ENCODE measurements around the gene ZMAT5. TPM values are rescaled to one million over a fixed set of nuclear protein-coding genes. Genes with fewer than 3 reads are reported as not detected.
A peak's percentile ranks its signal among the peaks of the same experiment; 100 is the strongest.

The ZMAT5 gene
- polyA plus RNA-seq, 1 donor (not counting 4 experiments of a cell fraction or from before 2014, with no cell fraction given): 11.1 TPM

GRCh38 chr22:29717789-29718188, 49.0 kb downstream of the ZMAT5 start:
- H3K4me3 ChIP-seq (ENCODE audit: control insufficient read depth in 2 of 3, extremely low read depth in 1 of 3, insufficient read depth in 2 of 3, low read depth in 1 of 3, low read length in 3 of 3): no peak overlapping the region
- no peaks in the 10 kb centered on the region for H3K36me3 ChIP-seq (ENCODE audit: control insufficient read depth in 2 of 2, extremely low read depth in 1 of 2, insufficient read depth in 2 of 2, low read length in 2 of 2)
- no peak for TF ChIP-seq CTCF (optimal IDR thresholded peaks at IDR 0.05 in 1 of 3, IDR thresholded peaks at IDR 0.05 in 1 of 3, conservative IDR thresholded peaks at IDR 0.05 in 1 of 3; ENCODE audit: extremely low read depth in 1 of 3, insufficient read depth in 2 of 3, low read length in 3 of 3)
- no peak for TF ChIP-seq EZH2 (IDR thresholded peaks at IDR 0.05; ENCODE audit: low read length)
- peaks cover 5% of the 10 kb centered on the region for H4K20me1 ChIP-seq (ENCODE audit: control insufficient read depth, extremely low read depth, insufficient read depth, low read length)
- DNase-seq (ENCODE audit: low read depth, low spot score): no peak
- dilution Hi-C loops (cut with MboI; ENCODE audit: extremely low pct_ligation_motif_present, low sequenced_read_pairs): no loop called here
- no peak overlapping the region for H3K27ac ChIP-seq (ENCODE audit: control insufficient read depth, insufficient read depth, low read length)
- no peaks in the 10 kb centered on the region for H3K9me3 ChIP-seq (ENCODE audit: control insufficient read depth, low read depth, low read length)
- no peak for FAIRE-seq
- H3K79me2 ChIP-seq (ENCODE audit: control insufficient read depth, insufficient read depth, low read length): no peaks in the 10 kb centered on the region
- no peak overlapping the region for H2AFZ ChIP-seq (ENCODE audit: control insufficient read depth, low read length)
- H3K4me2 ChIP-seq (ENCODE audit: control insufficient read depth, extremely low read depth, insufficient read depth, low read depth, low read length): no peak overlapping the region
- H3K27me3 ChIP-seq (ENCODE audit: control insufficient read depth, extremely low read depth, insufficient read depth, low read length): peaks cover 48% of the 10 kb centered on the region
- peaks cover 11% of the 10 kb centered on the region for H3K4me1 ChIP-seq (ENCODE audit: control insufficient read depth, extremely low read depth, insufficient read depth, low read length)
- no peak overlapping the region for H3K9ac ChIP-seq (ENCODE audit: control insufficient read depth, extremely low read depth, insufficient read depth, low read length)
- H3K9me1 ChIP-seq (ENCODE audit: control insufficient read depth, extremely low read depth, insufficient read depth, low read length): no peaks in the 10 kb centered on the region

- H3K9ac ChIP-seq (ENCODE audit: control insufficient read depth, extremely low read depth, insufficient read depth, low read length): no peak overlapping the region
- no peak for TF ChIP-seq EZH2 (IDR thresholded peaks at IDR 0.05; ENCODE audit: low read length)
- no peak for TF ChIP-seq CTCF (optimal IDR thresholded peaks at IDR 0.05 in 1 of 3, IDR thresholded peaks at IDR 0.05 in 1 of 3, conservative IDR thresholded peaks at IDR 0.05 in 1 of 3; ENCODE audit: extremely low read depth in 1 of 3, insufficient read depth in 2 of 3, low read length in 3 of 3)
- DNase-seq (ENCODE audit: low read depth, low spot score): peak; percentile 35
- H3K36me3 ChIP-seq (ENCODE audit: control insufficient read depth in 2 of 2, extremely low read depth in 1 of 2, insufficient read depth in 2 of 2, low read length in 2 of 2): no peaks in the 10 kb centered on the region
- H3K4me1 ChIP-seq (ENCODE audit: control insufficient read depth, extremely low read depth, insufficient read depth, low read length): peaks cover 11% of the 10 kb centered on the region
- no peaks in the 10 kb centered on the region for H3K9me1 ChIP-seq (ENCODE audit: control insufficient read depth, extremely low read depth, insufficient read depth, low read length)
- H3K4me3 ChIP-seq (ENCODE audit: control insufficient read depth in 2 of 3, extremely low read depth in 1 of 3, insufficient read depth in 2 of 3, low read depth in 1 of 3, low read length in 3 of 3): no peak overlapping the region
- no peak overlapping the region for H3K27ac ChIP-seq (ENCODE audit: control insufficient read depth, insufficient read depth, low read length)
- dilution Hi-C loops (cut with MboI; ENCODE audit: extremely low pct_ligation_motif_present, low sequenced_read_pairs): no loop called here
- H3K9me3 ChIP-seq (ENCODE audit: control insufficient read depth, low read depth, low read length): no peaks in the 10 kb centered on the region
- H4K20me1 ChIP-seq (ENCODE audit: control insufficient read depth, extremely low read depth, insufficient read depth, low read length): peaks cover 5% of the 10 kb centered on the region
- H3K27me3 ChIP-seq (ENCODE audit: control insufficient read depth, extremely low read depth, insufficient read depth, low read length): peaks cover 47% of the 10 kb centered on the region
- FAIRE-seq: no peak
- no peaks in the 10 kb centered on the region for H3K79me2 ChIP-seq (ENCODE audit: control insufficient read depth, insufficient read depth, low read length)
- H3K4me2 ChIP-seq (ENCODE audit: control insufficient read depth, extremely low read depth, insufficient read depth, low read depth, low read length): no peak overlapping the region
- no peak overlapping the region for H2AFZ ChIP-seq (ENCODE audit: control insufficient read depth, low read length)
These were observed 49.8 kb downstream of the ZMAT5 start for GRCh38 chr22:29716814-29717545.
